ENCODE results near the gene GP5. TPM values are rescaled to one million over a fixed set of nuclear protein-coding genes. Genes with fewer than 3 reads are reported as not detected.

Gene GP5
- total RNA-seq, 1 donor from 2014 or later, result 1.9 TPM

- intact Hi-C loops (cut with micrococcal nuclease), result loop anchor here (1.0 to 5.0 kb wide), 7 partner anchors 65 to 805 kb away; partner anchors contain the start of genes ATP13A3 and OPA1
These were observed 1.2 kb downstream of the GP5 start for GRCh38 chr3:194397757-194398312.

DNA sequence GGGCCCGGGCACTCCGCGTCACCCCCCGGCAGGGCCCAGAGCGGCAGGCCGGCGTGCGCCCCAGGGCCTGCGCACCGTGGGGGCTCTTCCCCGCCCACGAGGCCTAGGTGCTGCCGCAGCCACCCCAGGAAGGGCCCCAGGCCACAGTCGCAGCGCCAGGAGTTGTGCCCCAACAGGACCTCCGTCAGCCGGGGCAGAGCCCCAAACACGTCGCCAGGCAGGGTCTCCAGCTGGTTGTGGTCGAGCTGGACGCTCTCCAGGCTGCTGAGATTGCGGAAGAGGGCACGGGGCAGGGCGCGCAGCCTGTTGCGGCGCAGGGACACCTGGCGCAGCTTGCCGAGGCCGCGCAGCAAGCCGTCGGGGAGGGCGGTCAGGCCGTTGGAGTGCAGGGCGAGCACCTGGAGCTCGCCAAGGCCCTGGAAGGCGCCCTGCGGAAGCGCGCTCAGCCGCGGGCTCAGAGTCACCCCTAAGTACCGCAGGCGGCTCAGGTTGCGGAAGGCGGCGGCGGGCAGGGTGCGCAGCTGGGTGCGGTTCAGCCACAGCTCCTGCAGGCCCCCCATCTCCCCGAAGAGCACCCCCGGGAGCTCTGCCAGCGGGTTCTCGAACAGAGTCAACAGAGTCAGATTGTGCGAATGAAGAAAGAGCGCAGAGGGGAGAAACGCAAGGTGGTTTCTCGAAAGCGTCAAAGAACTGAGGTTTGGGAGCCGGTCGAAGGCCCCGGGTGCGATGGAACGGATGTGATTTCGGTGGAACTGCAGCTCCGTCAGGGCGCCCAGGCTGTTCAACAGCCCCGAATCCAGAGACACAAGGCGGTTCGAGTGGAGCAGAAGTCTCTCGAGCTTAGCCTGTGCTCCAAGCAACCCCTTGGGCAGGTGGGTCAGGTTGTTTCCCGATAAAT, 2.0 kb downstream of the GP5 start:
- intact Hi-C loops (cut with micrococcal nuclease), result loop anchor here (1.0 to 5.0 kb wide), 8 partner anchors 7 to 615 kb away; partner anchors contain the start of gene ATP13A3

- intact Hi-C loops (cut with micrococcal nuclease), result loop anchor here (1.0 to 5.0 kb wide), 7 partner anchors 8 to 614 kb away; partner anchors contain the start of gene ATP13A3
These were observed 2.6 kb downstream of the GP5 start for GRCh38 chr3:194396539-194396858.

DNA sequence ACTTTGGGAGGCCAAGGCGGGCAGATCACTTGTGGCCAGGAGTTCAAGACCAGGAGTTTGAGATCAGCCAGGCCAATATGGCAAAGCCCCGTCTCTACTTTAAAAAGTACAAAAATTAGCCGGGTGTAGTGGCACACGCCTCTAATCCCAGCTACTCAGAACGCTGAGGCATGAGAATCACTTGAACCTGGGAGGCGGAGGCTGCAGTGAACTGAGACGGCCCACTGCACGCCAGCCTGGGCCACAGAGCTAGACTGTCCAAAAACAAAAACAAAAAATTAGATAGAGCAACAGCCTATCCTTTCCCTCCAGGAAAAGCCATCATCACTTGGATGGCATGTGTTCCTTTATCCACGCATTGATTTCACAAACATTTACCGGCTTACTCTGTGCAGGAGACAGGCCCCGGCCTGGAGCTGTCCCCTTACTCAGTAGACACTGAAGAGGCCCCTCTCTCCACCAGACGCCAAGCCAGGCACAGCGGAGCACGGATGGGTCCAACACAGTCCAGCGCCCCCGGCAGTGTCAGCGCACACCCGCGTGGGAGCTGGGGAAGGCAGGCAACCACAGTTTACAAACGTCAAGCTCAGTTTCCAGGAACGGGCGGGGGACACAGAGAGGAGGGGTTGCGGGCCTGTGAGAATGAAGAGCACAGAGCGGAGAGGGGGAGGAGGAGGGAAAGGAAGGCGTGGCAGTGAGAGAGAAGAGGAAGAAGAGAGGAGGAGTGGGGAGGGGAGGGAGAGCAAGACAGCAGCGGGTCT, 3.1 kb downstream of the GP5 start:
- intact Hi-C loops (cut with micrococcal nuclease), result loop anchor here (1.0 to 5.0 kb wide), 7 partner anchors 8 to 614 kb away; partner anchors contain the start of gene ATP13A3

DNA sequence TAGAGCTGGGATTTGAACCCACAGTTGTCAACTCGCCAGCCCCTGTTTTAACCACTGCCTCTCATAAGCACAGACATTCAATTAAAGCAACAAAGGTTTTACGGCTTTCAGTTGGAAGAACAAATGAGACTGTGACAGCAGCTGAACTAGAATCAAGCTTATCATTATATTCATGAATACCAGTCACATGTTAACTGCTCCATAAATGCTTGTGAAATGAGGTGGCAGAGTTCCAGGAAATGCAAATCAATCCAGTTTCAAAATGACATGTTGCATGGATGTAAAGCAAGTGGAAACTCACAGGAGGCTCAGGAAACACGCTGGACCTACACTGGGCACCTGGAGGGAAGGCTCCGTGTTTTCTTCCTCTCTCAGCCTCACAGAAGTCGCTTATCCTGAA, 3.9 kb downstream of the GP5 start:
- intact Hi-C loops (cut with micrococcal nuclease), result loop anchor here (5.0 kb wide), 2 partner anchors 257 to 613 kb away; no protein-coding TSS in a partner anchor

- intact Hi-C loops (cut with micrococcal nuclease), result no loop called here
These were observed 6.5 kb downstream of the GP5 start for GRCh38 chr3:194392576-194392975.

- intact Hi-C loops (cut with micrococcal nuclease), result no loop called here
These were observed 8.2 kb downstream of the GP5 start for GRCh38 chr3:194390835-194391234.

DNA sequence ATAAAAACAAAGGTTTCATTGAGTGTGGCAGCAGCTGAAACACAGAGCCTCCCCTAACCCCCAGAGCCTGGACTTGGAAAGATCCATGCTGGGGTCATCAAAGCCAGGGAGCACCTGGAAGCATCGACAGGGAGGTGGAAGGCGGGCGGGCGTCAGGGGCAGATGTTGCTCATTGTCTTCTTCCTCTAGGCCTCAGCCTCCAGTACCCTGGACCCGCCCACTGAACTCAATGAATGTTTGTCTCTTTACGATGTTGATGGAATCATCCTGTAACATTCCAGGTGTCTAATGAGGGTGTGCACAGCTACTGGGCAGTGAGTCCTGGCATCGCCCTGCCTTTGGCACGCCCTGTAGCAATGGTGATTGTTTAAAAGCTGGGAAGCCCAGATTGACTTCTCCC, 9.8 kb downstream of the GP5 start:
- intact Hi-C loops (cut with micrococcal nuclease), result no loop called here

DNA sequence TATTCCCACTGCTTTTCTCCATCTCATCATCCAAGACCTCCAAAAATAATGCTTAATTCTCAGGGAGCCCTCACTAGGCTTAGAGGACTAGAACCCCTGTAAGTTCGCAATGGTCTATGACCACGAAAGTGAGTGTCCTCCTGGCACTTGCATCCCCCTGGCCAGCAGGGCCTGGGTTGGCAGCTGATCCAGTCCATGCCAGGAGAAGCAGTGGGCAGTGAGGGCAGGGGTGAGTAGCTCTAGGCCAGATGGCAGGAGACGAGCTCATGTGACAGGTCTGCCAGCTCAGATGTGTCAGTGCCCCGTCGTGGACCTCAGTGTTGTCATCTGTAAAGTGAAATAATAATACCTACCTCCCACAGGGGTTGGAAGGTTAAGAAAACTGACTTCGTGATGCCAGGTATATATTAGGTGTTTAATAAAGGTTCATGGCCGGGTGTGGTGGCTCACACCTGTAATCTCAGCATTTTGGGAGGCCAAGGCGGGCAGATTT, 11.1 kb downstream of the GP5 start:
- intact Hi-C loops (cut with micrococcal nuclease), result no loop called here

GRCh38 chr3:194387276-194387675, 11.8 kb downstream of the GP5 start:
- intact Hi-C loops (cut with micrococcal nuclease), result no loop called here

DNA sequence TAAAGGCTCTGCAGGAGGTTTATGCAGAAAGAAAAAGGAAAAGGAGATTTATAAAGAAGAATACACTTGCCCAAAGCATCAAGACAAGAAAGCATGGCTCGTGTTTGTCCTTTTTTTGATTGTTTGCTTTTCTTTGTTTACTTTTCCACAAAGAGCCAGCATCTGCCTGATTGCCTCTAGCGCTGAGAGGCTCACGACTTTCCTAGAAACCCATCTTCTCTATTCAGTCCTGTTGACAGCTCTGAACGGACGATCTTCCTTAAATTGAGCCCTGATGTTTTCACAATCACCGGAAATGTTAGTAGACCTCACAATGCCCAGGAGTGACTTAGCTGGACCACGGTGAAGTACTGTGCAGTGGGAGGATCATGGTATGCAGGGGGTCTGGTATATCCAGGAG, 12.4 kb downstream of the GP5 start:
- intact Hi-C loops (cut with micrococcal nuclease), result no loop called here

- intact Hi-C loops (cut with micrococcal nuclease), result no loop called here
These were observed 13.0 kb downstream of the GP5 start for GRCh38 chr3:194386066-194386465.

DNA sequence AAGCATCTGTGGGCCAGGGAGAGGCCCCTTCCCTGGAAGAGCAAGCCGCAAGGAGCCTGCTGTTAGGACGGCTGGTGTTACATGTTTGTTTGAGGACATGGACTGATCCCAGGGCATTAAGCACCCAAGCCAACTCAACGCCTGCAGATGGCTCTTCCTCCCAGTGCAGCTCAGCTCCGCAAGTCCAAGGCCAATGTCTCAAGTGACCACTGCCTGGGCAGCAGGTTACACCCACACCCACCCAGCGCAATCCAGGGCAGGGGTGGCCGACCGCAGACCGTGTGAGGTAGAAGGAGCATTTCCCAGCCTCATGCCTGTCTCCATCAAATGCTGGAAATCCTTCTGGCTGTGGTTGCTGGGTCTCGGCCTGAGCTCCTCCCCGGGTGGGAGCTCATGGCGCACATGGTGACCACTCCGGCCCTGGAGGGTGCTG, 14.5 kb downstream of the GP5 start:
- intact Hi-C loops (cut with micrococcal nuclease), result no loop called here

GRCh38 chr3:194384156-194384555, 14.9 kb downstream of the GP5 start:
- intact Hi-C loops (cut with micrococcal nuclease), result no loop called here

GRCh38 chr3:194383276-194383940, 15.7 kb downstream of the GP5 start:
- intact Hi-C loops (cut with micrococcal nuclease), result no loop called here

GRCh38 chr3:194382892-194383223, 16.2 kb downstream of the GP5 start:
- intact Hi-C loops (cut with micrococcal nuclease), result no loop called here

DNA sequence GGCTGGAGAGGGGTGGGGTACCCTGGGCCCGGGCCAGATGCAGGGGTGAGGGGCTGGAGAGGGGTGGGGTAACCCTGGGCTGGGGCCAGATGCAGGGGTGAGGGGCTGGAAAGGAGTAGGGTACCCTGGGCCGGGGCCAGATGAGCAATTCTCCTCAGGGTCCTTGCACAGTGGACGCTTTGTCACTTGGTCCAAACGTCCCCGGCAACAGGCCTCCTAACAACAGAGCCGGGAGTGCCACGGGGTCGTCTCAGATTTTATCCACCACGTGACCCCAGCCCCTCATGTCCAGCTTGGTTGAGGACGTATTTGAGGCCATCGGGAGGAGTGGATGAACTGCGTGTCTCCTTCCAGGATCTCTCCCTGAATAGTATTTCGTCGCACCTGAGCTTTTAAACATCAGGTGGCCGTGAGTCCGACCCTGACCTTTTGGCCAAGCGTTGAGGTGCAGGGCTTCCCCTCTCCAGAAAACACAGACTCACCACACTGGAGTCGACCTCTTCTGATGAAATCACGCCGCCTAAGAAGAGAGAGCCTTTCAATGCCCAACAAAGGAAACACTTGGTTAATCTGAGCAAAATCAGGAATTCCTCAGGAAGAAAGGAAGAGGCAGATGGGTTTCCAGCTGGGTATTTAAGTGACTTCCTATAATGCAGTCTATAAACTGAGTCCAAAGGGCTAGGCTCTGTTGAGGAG, 16.7 kb downstream of the GP5 start:
- intact Hi-C loops (cut with micrococcal nuclease), result no loop called here

DNA sequence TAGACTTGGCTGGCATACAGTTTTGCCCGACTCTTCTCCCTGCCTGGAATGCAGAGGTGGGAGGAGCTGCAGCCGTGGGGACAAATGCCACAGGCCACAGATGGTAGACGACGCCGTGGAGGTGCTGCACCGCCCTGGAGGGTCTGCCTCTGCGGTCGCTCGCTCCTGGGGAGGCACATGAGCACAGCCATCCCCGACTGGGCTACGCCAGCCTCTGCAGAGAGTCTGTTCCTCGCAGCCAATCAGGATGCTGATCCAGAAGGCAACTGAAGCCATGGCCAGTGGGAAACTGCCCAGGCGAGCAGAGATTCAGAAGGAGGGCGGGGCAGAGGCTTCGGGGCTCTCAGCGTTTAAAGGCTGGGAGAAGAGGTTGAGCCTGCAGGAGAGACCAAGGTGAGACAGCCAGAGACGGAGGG, 17.6 kb downstream of the GP5 start:
- intact Hi-C loops (cut with micrococcal nuclease), result no loop called here

DNA sequence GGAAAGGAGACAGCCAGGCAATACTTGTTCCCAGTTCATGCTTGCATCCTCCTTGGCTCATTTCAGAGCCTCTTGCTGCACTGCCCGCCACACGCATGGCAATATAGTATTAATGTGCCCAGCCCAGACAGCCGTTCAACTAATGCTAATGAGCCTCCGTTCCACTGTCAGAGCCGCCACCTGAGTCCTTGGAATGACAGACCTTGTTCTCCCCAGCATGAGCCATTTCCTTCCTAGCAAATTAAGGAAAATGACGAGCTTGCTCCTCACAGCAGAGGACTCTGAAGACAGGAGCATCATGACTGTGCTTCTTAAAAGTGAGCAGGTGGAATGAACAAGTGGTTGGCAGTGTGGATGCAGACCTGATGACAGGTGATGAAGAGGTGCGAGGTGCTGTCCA, 18.7 kb downstream of the GP5 start:
- intact Hi-C loops (cut with micrococcal nuclease), result no loop called here

- intact Hi-C loops (cut with micrococcal nuclease), result no loop called here
These were observed 19.4 kb downstream of the GP5 start for GRCh38 chr3:194379651-194380050.

DNA sequence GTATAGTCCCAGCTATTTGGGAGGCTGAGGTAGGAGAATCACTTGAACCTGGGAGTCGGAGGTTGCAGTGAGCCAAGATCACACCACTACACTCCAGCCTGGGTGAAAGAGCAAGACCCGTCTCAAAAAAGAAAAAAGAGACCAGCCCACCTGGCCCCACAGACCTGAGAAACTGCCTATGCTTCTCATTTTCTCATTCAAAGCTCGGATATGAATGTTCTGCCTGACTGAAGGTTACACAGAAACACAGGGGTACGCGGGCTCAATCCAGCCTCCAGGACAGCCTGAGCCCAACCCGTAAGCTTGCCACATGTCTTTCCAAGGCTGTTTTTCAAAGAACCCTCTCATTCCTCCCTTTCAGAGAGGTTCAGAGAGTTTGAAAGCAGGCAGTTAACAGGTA, 19.8 kb downstream of the GP5 start:
- intact Hi-C loops (cut with micrococcal nuclease), result no loop called here
